ENCODE data around the gene CLEC2B.

Gene CLEC2B

DNA sequence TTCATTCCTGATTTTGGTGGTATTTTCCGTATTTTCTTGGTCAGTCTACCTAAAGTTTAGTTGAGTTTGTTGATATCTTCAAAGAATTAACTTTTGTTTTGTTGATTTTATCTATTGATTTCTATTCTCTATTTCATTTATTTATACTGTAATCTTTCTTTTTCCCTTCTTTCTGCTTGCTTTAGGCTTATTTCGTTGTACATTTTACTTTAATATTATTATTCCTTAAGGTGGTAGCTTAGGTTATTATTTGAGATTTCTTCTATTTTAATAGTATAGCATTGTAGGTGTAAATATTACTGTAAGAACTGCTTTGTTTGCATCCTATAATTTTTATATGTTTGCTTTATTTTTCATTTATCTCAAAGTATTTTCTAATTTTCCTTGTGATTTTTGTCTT, 63.3 kb downstream of the CLEC2B start:
- no peaks in the 10 kb centered on the region for H3K27me3 ChIP-seq (ENCODE audit: insufficient read depth, low read depth, severe bottlenecking)
- no peaks in the 10 kb centered on the region for H3K36me3 ChIP-seq
- TF ChIP-seq, protein P1, sequence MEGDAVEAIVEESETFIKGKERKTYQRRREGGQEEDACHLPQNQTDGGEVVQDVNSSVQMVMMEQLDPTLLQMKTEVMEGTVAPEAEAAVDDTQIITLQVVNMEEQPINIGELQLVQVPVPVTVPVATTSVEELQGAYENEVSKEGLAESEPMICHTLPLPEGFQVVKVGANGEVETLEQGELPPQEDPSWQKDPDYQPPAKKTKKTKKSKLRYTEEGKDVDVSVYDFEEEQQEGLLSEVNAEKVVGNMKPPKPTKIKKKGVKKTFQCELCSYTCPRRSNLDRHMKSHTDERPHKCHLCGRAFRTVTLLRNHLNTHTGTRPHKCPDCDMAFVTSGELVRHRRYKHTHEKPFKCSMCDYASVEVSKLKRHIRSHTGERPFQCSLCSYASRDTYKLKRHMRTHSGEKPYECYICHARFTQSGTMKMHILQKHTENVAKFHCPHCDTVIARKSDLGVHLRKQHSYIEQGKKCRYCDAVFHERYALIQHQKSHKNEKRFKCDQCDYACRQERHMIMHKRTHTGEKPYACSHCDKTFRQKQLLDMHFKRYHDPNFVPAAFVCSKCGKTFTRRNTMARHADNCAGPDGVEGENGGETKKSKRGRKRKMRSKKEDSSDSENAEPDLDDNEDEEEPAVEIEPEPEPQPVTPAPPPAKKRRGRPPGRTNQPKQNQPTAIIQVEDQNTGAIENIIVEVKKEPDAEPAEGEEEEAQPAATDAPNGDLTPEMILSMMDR (IDR thresholded peaks at IDR 0.05; ENCODE audit: low read depth, low read length): no peak
- DNase-seq: no peak
- H3K4me3 ChIP-seq (ENCODE audit: low read depth, low read length): no peak overlapping the region
- H3K27ac ChIP-seq: no peak overlapping the region
- H3K9me3 ChIP-seq (ENCODE audit: severe bottlenecking): no peaks in the 10 kb centered on the region
